GM20000 (cell line): Measurements from ENCODE around the gene LRRC18.

Experiments used
- DNase-seq: peaks from one replicate; pipeline ENCODE4 v3.0.0; 2012; ENCODE audit warnings: low spot score
- CTCF ChIP-seq: IDR thresholded peaks from 2 replicates; pipeline ENCODE4 v1.5.1; 2012; ENCODE audit warnings: mild to moderate bottlenecking, control low read depth; ENCODE audit errors: extremely low read depth, missing control alignments

The LRRC18 gene

GRCh38 chr10:48958598-48959190, 19.1 kb upstream of the LRRC18 start:
- DNase-seq: no peak
- no peak for TF ChIP-seq CTCF

GRCh38 chr10:48957361-48958151, 17.9 kb upstream of the LRRC18 start:
- TF ChIP-seq CTCF: no peak
- no peak for DNase-seq

DNA sequence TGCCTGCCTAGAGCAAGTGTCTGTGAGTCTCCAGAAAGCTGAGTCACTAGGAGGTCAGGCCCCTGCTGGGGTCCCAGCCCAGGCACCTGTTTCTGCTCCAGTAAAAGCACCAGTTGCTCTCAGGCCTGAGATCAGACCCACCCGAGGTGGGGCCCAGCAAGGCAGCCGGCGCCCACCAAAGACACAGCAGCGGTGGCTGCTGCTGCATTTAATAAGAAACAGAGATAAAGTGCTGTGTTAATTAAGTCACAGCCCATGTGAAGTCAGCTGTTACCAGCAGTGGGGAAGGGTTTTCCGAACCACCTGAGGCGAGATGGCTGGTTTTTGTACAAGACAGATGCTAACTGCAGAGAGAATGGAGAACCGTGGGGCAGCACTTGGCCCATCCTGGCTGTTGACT, 12.1 kb upstream of the LRRC18 start:
- DNase-seq: no peak
- no peak for TF ChIP-seq CTCF

DNA sequence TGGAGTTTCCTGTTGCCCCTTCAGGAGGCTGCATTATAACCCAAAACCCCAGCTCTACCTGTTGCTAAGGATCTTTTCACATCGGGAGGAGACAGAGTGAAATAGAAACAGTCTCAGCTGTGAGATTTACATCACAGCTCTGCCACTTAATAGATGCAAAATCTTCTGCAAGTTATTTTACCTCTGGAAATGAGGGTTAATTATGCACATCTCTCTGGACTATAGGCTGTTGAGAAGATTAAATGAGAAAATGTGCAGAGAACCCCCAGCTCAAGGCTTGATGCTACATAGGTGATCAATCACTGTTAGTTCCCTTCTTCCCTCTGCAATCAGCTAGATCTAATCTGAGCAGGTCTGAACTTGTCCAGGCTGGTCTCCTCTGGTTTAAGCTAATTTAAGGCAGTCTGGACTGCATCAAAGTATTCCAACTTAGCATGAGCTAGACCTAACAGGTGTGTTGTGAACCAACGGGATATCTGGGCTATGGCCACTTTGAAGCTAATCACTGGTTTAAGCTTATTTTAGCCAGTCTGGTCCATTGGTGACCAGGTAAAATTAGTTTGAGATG, 8.9 kb upstream of the LRRC18 start:
- no peak for DNase-seq
- TF ChIP-seq CTCF: no peak

DNA sequence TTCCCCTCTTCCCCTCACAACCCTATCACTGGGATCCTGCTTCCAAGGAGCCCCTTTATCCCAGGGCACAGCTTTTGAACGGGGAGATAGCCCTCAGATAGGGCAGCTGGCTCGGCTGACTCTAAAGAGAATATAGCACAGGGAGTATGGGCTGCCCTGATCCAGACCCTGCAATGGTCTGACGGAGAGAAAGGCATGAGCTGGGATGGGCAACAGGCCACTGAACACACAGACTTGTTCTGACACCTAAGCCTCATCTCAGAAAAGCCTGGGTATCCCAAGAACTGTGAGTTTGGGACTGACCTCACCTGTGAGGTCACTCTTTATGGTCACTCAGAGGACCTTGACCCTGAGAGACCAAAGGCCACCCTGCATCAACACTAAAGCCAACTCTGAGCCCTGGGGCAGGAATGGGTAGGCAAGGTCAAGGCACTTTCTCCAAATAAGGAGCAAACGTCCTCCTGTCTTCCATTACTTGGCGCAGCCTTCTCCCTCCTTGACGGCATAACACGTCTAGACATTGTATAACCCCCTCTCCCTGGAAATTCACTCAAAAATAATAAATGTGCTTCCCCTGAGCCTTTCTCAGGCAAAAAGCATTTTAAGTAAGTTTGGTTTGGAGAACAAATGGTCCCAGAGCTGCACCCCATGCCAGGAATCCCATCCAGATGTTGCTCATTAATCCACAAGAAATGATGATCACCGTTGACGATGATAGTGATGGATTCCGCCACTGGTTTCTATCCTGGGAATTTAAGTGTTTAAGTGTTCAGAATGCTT, 8.2 kb upstream of the LRRC18 start:
- TF ChIP-seq CTCF: no peak

DNA sequence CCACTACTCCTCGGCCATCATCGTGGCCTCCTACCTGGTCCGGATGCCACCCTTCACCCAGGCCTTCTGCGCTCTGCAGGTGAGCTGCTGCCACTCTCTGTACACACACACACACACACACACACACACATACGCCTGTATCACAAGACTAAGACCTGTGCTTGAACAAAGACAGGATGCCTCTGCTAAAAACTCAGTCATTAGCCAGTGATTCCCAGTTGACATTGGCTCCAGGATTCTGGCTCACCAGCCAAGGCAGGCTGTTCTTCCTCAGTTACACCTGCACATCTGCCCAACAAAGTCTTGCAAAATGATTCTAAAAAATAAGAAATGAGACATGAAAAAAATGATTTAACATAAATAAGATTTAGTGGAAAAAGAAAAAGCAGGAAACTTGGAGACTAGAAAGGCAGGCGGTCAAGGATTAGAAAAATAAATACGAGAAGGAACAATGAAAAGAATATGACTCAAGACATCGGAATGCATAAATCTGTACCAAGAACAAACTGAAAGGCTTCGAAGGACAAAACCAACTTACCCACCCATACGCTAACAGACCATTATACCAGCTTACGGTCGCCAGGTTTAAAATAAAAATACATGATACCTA, 7.4 kb upstream of the LRRC18 start:
- no peak for TF ChIP-seq CTCF
- no peak for DNase-seq

More for the DNA sequence above, 8.2 kb upstream of the LRRC18 start:
- DNase-seq: no peak
